Measurements from ENCODE around the gene STX16. TPM values are rescaled to one million over a fixed set of nuclear protein-coding genes. Genes with fewer than 3 reads are reported as not detected.

STX16 gene
- total RNA-seq, 1 donor from 2014 or later, result 57.0 TPM

DNA sequence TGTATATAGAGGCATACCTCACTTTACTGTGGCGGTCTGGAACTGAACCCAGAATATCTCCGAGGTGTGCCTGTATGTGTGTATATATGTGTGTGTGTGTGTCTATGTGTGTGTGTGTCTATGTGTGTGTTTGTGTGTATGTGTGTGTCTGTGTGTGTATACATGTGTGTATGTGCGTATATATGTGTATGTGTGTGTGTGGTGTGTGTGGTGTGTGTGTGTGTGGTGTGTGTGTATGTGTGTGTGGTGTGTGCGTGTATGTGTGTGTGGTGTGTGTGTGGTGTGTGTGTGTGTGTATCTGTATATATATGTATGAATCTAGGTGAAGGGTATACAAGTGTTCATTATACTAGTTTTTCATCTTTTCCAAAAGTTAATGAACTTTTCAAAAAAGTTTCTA lies 37.3 kb downstream of the STX16 start:
- ATAC-seq, result no peak
- TF ChIP-seq, protein P1, sequence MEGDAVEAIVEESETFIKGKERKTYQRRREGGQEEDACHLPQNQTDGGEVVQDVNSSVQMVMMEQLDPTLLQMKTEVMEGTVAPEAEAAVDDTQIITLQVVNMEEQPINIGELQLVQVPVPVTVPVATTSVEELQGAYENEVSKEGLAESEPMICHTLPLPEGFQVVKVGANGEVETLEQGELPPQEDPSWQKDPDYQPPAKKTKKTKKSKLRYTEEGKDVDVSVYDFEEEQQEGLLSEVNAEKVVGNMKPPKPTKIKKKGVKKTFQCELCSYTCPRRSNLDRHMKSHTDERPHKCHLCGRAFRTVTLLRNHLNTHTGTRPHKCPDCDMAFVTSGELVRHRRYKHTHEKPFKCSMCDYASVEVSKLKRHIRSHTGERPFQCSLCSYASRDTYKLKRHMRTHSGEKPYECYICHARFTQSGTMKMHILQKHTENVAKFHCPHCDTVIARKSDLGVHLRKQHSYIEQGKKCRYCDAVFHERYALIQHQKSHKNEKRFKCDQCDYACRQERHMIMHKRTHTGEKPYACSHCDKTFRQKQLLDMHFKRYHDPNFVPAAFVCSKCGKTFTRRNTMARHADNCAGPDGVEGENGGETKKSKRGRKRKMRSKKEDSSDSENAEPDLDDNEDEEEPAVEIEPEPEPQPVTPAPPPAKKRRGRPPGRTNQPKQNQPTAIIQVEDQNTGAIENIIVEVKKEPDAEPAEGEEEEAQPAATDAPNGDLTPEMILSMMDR (IDR thresholded peaks at IDR 0.05), result no peak
- DNase-seq, result no peak
- no peaks in the 10 kb centered on the region for H3K27me3 ChIP-seq
- intact Hi-C loops (cut with DNase I), result no loop called here
- H3K9me3 ChIP-seq, result no peaks in the 10 kb centered on the region
- no peak overlapping the region for H3K27ac ChIP-seq
- no peak overlapping the region for H3K4me3 ChIP-seq
- no peaks in the 10 kb centered on the region for H3K36me3 ChIP-seq
- H3K4me1 ChIP-seq, result peaks cover 23% of the 10 kb centered on the region

DNA sequence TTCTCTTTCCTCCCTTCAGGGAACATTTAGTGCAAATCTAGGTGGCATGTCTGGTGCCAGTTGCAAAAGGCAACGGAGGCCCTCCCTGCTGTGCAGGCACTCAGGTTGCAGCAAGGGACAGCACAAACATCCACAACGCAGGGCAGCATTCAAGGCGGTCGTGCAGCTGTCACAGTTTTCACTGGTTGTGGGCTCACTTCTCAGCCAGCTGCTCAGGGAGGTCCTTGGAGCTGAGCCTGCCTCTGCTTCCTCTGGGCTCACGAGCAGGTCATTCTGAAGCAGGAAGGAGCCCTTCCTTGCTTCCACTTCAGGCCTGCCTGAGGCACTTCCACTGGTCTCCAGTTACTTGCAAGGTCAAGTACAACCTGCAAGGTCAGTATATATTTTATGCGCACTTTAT lies 37.8 kb downstream of the STX16 start:
- DNase-seq (no peak), ATAC-seq (peak; percentile 2)
- intact Hi-C loops (cut with DNase I), result no loop called here
- TF ChIP-seq, protein P1 (IDR thresholded peaks at IDR 0.05), result no peak
- H3K27ac ChIP-seq, result no peak overlapping the region
- peaks cover 27% of the 10 kb centered on the region for H3K4me1 ChIP-seq
- H3K4me3 ChIP-seq, result no peak overlapping the region
- H3K27me3 ChIP-seq, result no peaks in the 10 kb centered on the region
- H3K36me3 ChIP-seq, result no peaks in the 10 kb centered on the region
- no peaks in the 10 kb centered on the region for H3K9me3 ChIP-seq

DNA sequence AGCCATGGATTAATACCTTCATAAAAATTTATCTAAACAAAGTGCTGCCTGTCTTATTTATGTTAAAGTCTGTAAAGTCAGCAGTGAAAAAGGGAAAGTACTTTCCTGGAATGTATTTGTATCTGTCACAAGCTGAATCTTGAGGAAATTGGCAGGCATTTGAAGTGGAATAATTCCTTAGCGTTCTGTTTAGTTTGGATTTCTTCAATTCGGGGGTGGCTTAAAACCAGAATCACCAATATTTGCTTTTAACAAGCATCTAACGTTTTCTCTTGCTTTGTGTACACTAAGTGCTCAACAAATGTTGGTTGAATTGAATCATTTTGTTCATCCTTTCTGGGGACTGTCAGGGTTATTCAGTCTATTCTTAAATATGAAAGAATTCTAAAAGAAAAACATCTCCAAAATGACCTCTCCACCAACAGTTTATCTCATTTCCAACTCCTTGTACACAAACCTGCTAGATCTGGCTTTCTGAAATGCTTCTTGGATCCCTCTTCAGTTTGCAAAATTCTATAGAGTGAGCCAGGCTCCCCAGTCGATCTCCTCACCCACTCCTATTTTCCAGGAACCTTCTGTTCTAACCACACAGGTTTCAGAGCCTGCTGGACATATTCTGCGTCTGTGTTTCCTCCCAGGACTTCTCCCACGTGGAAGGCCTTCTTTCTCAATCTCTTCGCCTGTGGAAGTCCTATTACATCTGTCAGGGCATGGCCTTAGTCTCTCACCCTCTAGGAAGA lies 39.5 kb downstream of the STX16 start:
- H3K27me3 ChIP-seq, result no peaks in the 10 kb centered on the region
- TF ChIP-seq, protein P1 (IDR thresholded peaks at IDR 0.05), result no peak
- peaks cover 4% of the 10 kb centered on the region for H3K36me3 ChIP-seq
- intact Hi-C loops (cut with DNase I), result no loop called here
- DNase-seq, result no peak
- peak; percentile 7 for ATAC-seq
- H3K4me1 ChIP-seq, result peaks cover 34% of the 10 kb centered on the region
- no peaks in the 10 kb centered on the region for H3K9me3 ChIP-seq
- peak overlapping the region; percentile 96 for H3K27ac ChIP-seq
- no peak overlapping the region for H3K4me3 ChIP-seq

DNA sequence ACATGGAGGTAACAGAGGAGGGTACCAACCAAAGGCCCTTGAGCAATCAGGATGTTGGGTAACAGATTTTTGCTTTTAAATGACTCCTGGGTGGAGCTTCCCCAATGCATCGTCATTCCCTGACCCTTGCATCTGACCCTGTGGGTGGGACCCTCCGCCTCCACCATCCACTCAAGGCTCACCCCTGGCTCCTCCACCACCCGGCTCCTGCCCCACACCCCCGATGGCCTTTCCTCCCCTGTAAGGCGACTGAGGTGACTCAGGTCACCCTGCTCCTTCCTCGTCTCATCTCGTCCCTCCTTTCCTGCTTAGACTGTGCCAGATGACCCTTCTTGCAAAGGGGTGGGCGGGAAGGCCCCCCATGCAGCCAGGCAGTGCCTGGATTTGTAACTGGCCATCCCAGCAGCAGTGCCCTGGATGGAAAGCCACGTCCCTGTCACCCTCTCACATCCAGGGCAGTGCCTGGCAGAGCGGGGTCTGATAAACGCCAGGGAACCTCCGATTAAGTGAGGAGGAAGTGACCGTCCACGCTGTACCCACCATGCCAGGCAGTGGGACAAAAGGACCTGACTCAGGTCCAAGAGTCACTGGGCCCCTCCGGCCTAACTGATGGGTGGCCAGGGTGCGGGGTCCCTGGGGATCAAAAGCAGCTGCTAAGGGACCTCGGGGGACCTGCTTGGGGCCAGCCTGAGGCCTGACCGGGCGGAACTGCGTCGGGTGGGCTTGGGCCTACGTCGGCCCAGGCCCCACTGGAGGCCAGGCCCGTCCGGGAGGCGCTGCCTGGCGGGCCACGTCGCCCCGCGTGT lies 40.9 kb downstream of the STX16 start:
- TF ChIP-seq, protein P1 (IDR thresholded peaks at IDR 0.05), result no peak
- Histone ChIP-seq H3K27ac (peak overlapping the region; percentile 96), H3K36me3 (peaks cover 18% of the 10 kb centered on the region), H3K4me1 (peaks cover 34% of the 10 kb centered on the region), H3K4me3 (peak overlapping the region; percentile 23), H3K27me3 (no peaks in the 10 kb centered on the region), H3K9me3 (no peaks in the 10 kb centered on the region)
- ATAC-seq (peak; percentile 75), DNase-seq (peak; percentile 86)
- intact Hi-C loops (cut with DNase I), result no loop called here

DNA sequence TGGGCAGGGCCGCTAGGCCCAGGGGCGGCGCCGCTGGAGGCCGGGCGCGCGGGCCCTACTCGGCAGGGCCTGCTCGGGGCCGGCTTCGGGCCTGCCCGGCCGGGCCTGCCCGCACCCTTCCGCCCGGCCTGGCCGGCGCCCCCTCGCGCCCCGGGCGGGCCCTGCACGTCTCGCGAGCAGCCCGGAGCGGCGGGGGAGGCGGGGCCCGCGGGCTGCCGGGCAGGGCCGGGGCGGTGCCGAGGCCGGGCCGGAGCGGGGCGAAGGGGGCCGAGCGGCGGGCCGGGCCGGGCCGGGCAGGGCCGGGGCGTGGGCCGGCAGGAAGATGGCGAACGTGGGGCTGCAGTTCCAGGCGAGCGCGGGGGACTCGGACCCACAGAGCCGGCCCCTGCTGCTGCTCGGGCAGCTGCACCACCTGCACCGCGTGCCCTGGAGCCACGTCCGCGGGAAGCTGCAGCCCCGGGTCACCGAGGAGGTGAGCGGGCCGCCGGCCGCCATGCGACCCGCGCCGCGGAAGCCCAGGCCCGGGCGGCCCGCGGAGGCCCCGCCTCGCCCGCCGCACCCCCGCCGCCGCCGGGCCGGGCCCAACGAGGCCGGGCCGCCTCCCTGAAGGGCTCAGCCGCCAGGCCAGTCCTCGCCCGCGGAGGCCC lies 41.6 kb downstream of the STX16 start, which contains the start of gene NPEPL1:
NPEPL1 (plus strand) TSS at position 222 of the 647 bp plus-strand sequence; CDS start at position 323, 101 bp downstream.
- H3K36me3 ChIP-seq, result peaks cover 25% of the 10 kb centered on the region
- peak within 1 kb of the TSS; percentile 96 for H3K27ac ChIP-seq
- peak; percentile 91 for ATAC-seq
- peak within 1 kb of the TSS; percentile 60 for H3K4me3 ChIP-seq
- intact Hi-C loops (cut with DNase I), result no loop called here
- peaks cover 34% of the 10 kb centered on the region for H3K4me1 ChIP-seq
- no peaks in the 10 kb centered on the region for H3K27me3 ChIP-seq
- DNase-seq, result peak; percentile 90
- TF ChIP-seq, protein P1 (IDR thresholded peaks at IDR 0.05), result no peak
- no peaks in the 10 kb centered on the region for H3K9me3 ChIP-seq

Measured in upper lobe of right lung (tissue), 1 donor.